Duodenal mucosa (tissue), 2 donors: Measurements from ENCODE around the gene PSMD14.
A peak's percentile ranks its signal among the peaks of the same experiment; 100 is the strongest.

Experiments used
- H3K27ac ChIP-seq: one replicate; pipeline ENCODE4 v1.7.0; 2013; ENCODE audit warnings: low read depth, low read length
- H3K27me3 ChIP-seq, 2 donors: one replicate each; pipeline ENCODE4 v1.7.0; 2013; ENCODE audit warnings: low read length in 2 of 2, control low read depth in 1 of 2; ENCODE audit not compliant: insufficient read depth in 2 of 2, control insufficient read depth in 1 of 2
- H3K36me3 ChIP-seq, 2 donors: one replicate each; pipeline ENCODE4 v1.7.0; 2013; ENCODE audit warnings: low read length in 2 of 2, control low read depth in 1 of 2; ENCODE audit not compliant: insufficient read depth in 2 of 2, control insufficient read depth in 1 of 2
- H3K4me1 ChIP-seq, 2 donors: one replicate each; pipeline ENCODE4 v1.7.0; 2013; ENCODE audit warnings: low read length in 2 of 2, control low read depth in 1 of 2; ENCODE audit not compliant: insufficient read depth in 2 of 2, control insufficient read depth in 1 of 2
- H3K4me3 ChIP-seq, 2 donors: one replicate each; pipeline ENCODE4 v1.7.0; 2013; ENCODE audit warnings: low read length in 2 of 2, low read depth in 1 of 2
- H3K9ac ChIP-seq, 2 donors: one replicate each; pipeline ENCODE4 v1.7.0; 2013; ENCODE audit warnings: low read length in 2 of 2, low read depth in 1 of 2
- H3K9me3 ChIP-seq, 2 donors: one replicate each; pipeline ENCODE4 v1.7.0; 2013; ENCODE audit warnings: low read length in 2 of 2, control low read depth in 1 of 2; ENCODE audit not compliant: control insufficient read depth in 1 of 2

The PSMD14 gene

DNA sequence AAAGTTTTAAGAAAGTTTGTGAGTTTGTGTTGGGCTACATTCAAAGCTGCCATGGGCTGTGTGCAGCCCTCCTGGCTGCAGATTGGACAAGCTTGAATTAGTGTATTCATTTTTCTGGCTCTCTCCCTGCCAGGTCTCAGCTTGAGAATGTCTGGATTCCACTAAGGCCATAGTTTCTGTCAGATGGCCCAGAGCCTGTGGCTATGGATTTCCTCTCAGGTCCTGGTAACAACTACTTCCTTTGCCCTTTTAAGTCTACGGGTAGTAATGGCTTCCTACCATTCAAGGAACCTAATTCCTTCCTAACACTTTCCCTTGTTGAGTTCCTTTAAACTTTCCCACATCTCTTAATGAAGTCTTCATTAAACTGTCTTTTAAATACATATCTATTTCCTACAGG lies 24.3 kb upstream of the PSMD14 start:
- Histone ChIP-seq H3K9ac (no peak overlapping the region), H3K36me3 (no peaks in the 10 kb centered on the region), H3K27ac (no peak overlapping the region), H3K4me1 (no peaks in the 10 kb centered on the region), H3K9me3 (peaks cover 0 to 5% of the 10 kb centered on the region in 2 donors), H3K27me3 (peaks cover 0 to 3% of the 10 kb centered on the region in 2 donors), H3K4me3 (no peak overlapping the region)

DNA sequence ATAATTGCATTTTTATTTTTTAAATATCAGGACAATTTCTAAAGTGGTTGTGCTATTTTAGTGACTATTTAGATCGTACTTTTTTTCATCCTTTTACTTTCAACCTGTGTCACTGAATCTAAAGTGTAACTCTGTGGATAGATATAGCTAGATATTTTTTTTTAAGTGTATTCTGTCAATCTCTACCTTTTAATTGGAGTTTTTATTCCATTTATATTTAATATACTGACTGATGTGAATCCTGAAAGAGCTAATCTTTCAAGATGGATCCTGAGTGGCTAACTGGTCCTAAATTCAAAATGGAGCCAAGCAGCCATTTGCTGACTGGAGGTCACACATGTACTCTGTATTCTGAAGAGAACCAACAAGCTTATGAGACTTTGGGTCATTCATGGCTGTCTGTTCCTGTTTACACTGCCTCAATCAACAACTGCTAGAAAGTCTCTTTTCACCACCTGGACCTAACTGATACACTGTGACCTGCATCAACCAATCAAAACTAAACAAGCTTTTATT lies 4.6 kb upstream of the PSMD14 start:
- Histone ChIP-seq H3K27me3 (peaks cover 0 to 4% of the 10 kb centered on the region in 2 donors), H3K9ac (no peak overlapping the region), H3K36me3 (no peaks in the 10 kb centered on the region), H3K27ac (no peak overlapping the region), H3K4me3 (no peak overlapping the region), H3K9me3 (no peaks in the 10 kb centered on the region), H3K4me1 (peaks cover 0 to 6% of the 10 kb centered on the region in 2 donors)

DNA sequence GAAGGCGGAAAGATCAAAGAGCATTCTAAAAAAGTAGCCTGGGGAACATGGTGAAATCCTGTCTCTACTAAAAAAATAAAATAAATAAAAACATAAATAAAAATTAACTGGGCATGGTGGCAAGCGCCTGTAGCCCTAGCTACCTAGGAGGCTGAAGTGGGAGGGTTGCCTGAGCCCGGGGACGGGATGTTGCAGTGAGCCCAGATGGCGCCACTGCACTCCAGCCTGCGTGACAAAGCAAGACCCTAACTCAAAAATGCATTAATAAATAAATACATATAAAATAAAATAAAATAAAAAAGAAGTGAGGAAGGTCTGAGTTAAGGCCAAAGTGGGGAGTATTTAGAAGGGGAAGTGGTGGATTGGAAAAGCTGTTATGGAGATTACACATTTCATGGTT lies 1.3 kb upstream of the PSMD14 start:
- Histone ChIP-seq H3K4me3 (no peak overlapping the region), H3K9ac (no peak overlapping the region), H3K27me3 (no peaks in the 10 kb centered on the region), H3K27ac (no peak overlapping the region), H3K36me3 (no peaks in the 10 kb centered on the region), H3K4me1 (peaks cover 12 to 16% of the 10 kb centered on the region in 2 donors), H3K9me3 (no peaks in the 10 kb centered on the region)

DNA sequence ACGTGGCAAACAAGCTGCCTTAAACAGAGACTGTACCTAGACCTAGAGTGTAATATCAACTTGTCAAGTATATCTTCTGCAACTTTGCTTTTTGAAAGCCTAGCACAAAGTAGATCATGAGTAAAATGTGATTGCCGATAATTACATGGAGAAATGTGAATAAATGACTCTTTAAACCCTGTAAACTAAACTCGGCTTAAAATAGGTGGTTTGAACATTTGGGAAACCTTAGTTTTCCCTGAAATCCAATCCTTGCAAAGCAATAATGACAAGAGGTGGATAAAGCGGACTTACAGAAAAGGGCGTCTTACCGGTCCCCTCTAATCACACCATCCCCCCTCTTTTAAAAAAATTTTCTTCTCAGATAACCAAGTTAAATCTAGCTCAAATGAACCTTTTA lies 549 bp upstream of the PSMD14 start:
- Histone ChIP-seq H3K4me3 (peak overlapping the region; percentile 88 to 98), H3K27me3 (no peaks in the 10 kb centered on the region), H3K4me1 (peaks cover 12 to 16% of the 10 kb centered on the region in 2 donors), H3K27ac (peak overlapping the region; percentile 72), H3K9me3 (no peaks in the 10 kb centered on the region), H3K36me3 (no peaks in the 10 kb centered on the region), H3K9ac (peak overlapping the region; percentile 82 to 93)

DNA sequence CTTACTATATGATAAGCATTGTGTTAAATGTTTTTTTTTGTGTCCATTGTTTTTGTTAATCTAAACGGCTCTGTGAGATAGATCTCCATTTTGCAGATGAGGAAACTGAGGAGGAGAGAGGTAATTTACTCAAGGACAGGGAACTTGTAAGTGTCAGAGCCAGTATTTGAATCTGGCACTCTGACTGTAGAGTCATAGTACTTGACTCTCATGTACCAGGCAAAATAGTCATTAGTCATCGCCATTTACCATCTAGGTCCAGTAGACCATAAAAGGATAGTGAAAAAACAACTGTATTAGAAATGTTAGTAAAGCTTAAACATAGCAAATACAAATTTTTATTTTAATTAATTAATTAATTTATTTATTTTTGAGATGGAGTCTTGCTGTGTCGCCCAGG lies 4.8 kb downstream of the PSMD14 start:
- Histone ChIP-seq H3K4me3 (no peak overlapping the region), H3K27me3 (no peaks in the 10 kb centered on the region), H3K9ac (no peak overlapping the region), H3K4me1 (peaks cover 7 to 16% of the 10 kb centered on the region in 2 donors), H3K36me3 (no peaks in the 10 kb centered on the region), H3K27ac (no peak overlapping the region), H3K9me3 (no peaks in the 10 kb centered on the region)

DNA sequence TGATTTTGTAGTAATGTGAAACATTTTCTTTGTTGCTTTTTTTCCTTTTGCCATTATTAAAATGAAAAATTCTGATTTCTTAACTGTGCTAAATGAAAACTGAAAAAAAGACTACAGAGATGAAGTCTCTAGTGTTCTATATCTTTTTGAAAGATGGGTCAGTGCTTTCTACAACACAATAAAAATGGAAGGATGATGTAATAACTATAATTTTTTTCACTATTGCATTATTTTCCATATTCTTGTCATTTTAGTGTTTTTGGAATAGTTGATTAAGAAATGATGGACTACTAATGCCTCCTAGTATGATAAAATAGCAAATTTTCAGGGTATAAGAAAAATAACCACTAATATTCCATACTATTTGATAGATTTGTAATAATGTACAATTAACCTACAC lies 7.2 kb downstream of the PSMD14 start:
- H3K9me3 ChIP-seq, result no peaks in the 10 kb centered on the region
- H3K27me3 ChIP-seq, result no peaks in the 10 kb centered on the region
- no peak overlapping the region for H3K27ac ChIP-seq
- no peak overlapping the region for H3K4me3 ChIP-seq
- H3K4me1 ChIP-seq, result no peaks in the 10 kb centered on the region
- no peak overlapping the region for H3K9ac ChIP-seq
- H3K36me3 ChIP-seq, result peaks cover 0 to 3% of the 10 kb centered on the region in 2 donors

DNA sequence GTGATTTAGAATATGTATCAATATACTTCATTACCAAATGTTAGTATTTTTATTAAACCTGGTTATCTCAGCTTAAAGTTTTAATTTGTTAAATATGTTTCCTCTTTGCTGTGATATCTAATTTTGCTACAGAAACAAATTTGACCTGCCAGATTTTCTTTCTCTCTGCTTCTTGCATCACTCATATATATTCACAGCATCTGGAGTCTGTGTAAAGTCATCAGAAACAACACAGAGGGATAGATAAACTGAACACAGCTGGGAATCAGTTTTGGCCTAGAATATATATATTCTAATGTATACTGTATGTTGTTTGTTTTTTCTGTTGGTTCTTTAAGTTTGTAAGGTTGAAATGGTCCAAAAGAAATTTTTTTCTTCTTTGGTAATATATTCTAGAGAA lies 8.5 kb downstream of the PSMD14 start:
- H3K27ac ChIP-seq, result no peak overlapping the region
- H3K4me1 ChIP-seq, result no peaks in the 10 kb centered on the region
- no peak overlapping the region for H3K4me3 ChIP-seq
- H3K27me3 ChIP-seq, result no peaks in the 10 kb centered on the region
- no peaks in the 10 kb centered on the region for H3K9me3 ChIP-seq
- H3K36me3 ChIP-seq, result peaks cover 3 to 5% of the 10 kb centered on the region in 2 donors
- no peak overlapping the region for H3K9ac ChIP-seq

DNA sequence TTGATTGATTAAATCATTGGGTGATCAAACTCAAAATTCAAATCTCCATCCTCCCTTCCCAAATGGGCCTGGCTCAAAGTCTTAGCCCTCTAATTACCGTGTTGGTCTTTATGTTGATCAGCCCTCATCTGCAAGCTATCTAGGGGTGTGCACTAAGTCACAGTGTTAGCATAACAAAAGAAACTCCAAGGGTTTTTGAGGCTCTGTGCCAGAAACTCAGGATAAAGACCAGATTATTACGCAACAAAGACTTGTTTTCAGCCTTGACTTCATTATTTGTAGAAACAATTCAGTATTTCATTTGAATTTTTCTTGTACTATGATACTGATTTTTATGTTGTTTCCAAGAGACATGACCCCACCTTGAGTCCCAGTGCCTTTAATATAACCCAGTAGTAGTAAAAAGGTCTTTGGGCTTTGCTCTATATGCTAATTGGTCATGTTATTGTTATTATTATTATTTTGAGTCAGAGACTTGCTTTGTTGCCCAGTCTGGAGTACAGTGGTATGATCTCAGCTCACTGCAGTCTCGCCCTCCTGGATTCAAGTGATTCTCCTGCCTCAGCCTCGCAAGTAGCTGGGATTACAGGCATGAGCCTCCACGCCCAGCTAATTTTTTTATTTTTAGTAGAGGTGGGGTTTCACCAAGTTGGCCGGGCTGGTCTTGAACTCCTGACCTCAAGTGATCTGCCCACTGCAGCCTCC lies 13.9 kb downstream of the PSMD14 start:
- Histone ChIP-seq H3K9ac (no peak overlapping the region), H3K36me3 (peaks cover 10 to 14% of the 10 kb centered on the region in 2 donors), H3K4me3 (no peak overlapping the region), H3K4me1 (no peaks in the 10 kb centered on the region), H3K9me3 (no peaks in the 10 kb centered on the region), H3K27ac (no peak overlapping the region), H3K27me3 (no peaks in the 10 kb centered on the region)

DNA sequence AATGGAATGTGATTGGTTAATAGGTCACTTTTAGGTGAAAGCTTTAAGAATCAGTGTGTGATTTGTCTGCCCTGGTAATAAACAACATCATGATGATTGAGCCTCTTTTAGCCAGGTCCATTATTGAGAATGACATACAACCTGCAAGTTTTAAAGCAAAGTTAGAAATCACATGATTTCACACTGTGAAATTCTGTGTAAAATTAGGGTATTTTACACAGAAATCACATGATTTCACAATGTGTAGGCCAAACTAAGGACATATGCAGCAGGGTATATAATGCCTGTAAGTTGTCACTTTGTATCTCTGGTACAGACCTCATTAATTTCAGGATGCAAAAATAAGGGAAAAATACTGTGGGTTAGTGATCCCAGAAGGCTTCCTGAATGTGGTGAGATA lies 16.7 kb downstream of the PSMD14 start:
- Histone ChIP-seq H3K9me3 (no peaks in the 10 kb centered on the region), H3K4me1 (no peaks in the 10 kb centered on the region), H3K4me3 (no peak overlapping the region), H3K36me3 (peaks cover 10 to 11% of the 10 kb centered on the region in 2 donors), H3K27me3 (no peaks in the 10 kb centered on the region), H3K27ac (no peak overlapping the region), H3K9ac (no peak overlapping the region)

DNA sequence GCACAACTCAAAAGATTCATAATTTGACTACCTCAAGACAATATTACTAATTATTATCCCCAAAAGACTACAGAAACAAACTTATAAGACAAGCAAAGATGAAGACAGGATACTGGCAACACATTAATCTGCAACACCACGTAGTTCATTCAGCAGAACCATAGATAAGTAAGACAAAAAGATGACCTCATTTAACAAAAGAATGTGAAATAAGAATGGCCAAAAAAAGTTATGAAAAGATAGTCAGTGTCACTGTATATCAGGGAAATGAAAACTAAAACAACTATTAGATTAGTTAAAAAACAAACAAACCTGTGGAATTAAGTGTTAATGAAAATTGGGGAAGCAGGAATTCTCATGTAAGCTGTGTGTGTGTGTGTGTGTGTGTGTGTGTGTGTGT lies 19.4 kb downstream of the PSMD14 start:
- Histone ChIP-seq H3K36me3 (peaks cover 5 to 7% of the 10 kb centered on the region in 2 donors), H3K27me3 (no peaks in the 10 kb centered on the region), H3K27ac (no peak overlapping the region), H3K9ac (no peak overlapping the region), H3K9me3 (no peaks in the 10 kb centered on the region), H3K4me3 (no peak overlapping the region), H3K4me1 (no peaks in the 10 kb centered on the region)
